HEK293 (cell line): Measurements from ENCODE around the gene PDZRN4.
A peak's percentile ranks its signal among the peaks of the same experiment; 100 is the strongest.

ENCODE experiments used
- CTCF ChIA-PET: fragments of 350-600 bp; formaldehyde crosslinking; extraction: SDS; loops from one replicate; lab custom pipeline; 2021; ENCODE audit warnings: antibody characterized with exemption; lab: Yijun Ruan, JAX
- POLR2A ChIA-PET: fragments of 300-600 bp; formaldehyde crosslinking; extraction: SDS; loops from one replicate; lab custom pipeline; 2020; ENCODE audit warnings: antibody characterized with exemption, inconsistent platforms; lab: Yijun Ruan, JAX
- H3K27ac ChIP-seq: fragments of 200-500 bp; sonication (Bioruptor generic); 2 replicates; pipeline ENCODE4 v1.5.1; 2014; ENCODE audit warnings: low read depth, low read length, control low read depth, inconsistent platforms; ENCODE audit errors: extremely low read depth
- H3K36me3 ChIP-seq, 2 experiments: fragments of 200-500 bp in 1 of 2; sonication (Bioruptor generic) in 1 of 2; 1 replicate in 1 of 2; 2 replicates in 1 of 2; pipeline ENCODE4 v1.5.1; 2014 to 2017; ENCODE audit warnings: inconsistent platforms in 2 of 2, low read length in 2 of 2; ENCODE audit not compliant: control insufficient read depth in 2 of 2, insufficient read depth in 1 of 2
- H3K4me1 ChIP-seq: fragments of 200-500 bp; sonication (Bioruptor generic); 2 replicates; pipeline ENCODE4 v1.5.1; 2014; ENCODE audit warnings: mild to moderate bottlenecking, low read length, inconsistent platforms; ENCODE audit not compliant: control insufficient read depth, insufficient read depth
- H3K4me3 ChIP-seq: 2 replicates; pipeline ENCODE4 v1.5.1; 2011; ENCODE audit warnings: low read depth, mild to moderate bottlenecking, control low read depth, low read length, moderate library complexity
- H3K9me3 ChIP-seq: fragments of 200-500 bp; sonication (Bioruptor generic); 2 replicates; pipeline ENCODE4 v1.5.1; 2014; ENCODE audit warnings: low read depth, low read length, inconsistent platforms; ENCODE audit not compliant: control insufficient read depth, insufficient read depth
- BCL11B ChIP-seq: fragments of 450-650 bp; formaldehyde crosslinking; IDR thresholded peaks from 2 replicates; pipeline ENCODE4 v1.5.1; 2016; ENCODE audit warnings: low read depth, missing biosample characterization, missing genetic modification characterization
- INSM2 ChIP-seq: fragments of 450-650 bp; formaldehyde crosslinking; IDR thresholded peaks from 2 replicates; pipeline ENCODE4 v1.5.1; 2016; ENCODE audit warnings: missing biosample characterization, missing genetic modification characterization
- KLF10 ChIP-seq: fragments of 450-650 bp; IDR thresholded peaks from 2 replicates; pipeline ENCODE4 v1.5.1; 2018; ENCODE audit warnings: missing biosample characterization, mild to moderate bottlenecking, missing genetic modification characterization
- WT1 ChIP-seq: fragments of 450-650 bp; formaldehyde crosslinking; IDR thresholded peaks from 2 replicates; pipeline ENCODE4 v1.5.1; 2016; ENCODE audit warnings: missing biosample characterization, missing genetic modification characterization
- ZBTB1 ChIP-seq: fragments of 450-650 bp; formaldehyde crosslinking; IDR thresholded peaks from 2 replicates; pipeline ENCODE4 v1.5.1; 2016; ENCODE audit warnings: missing biosample characterization, missing genetic modification characterization
- ZBTB10 ChIP-seq: fragments of 450-650 bp; formaldehyde crosslinking; IDR thresholded peaks from 2 replicates; pipeline ENCODE4 v1.5.1; 2016; ENCODE audit warnings: missing biosample characterization, missing genetic modification characterization
- ZIC2 ChIP-seq: fragments of 450-650 bp; formaldehyde crosslinking; IDR thresholded peaks from 2 replicates; pipeline ENCODE4 v1.5.1; 2016; ENCODE audit warnings: missing biosample characterization, missing genetic modification characterization
- ZNF140 ChIP-seq: fragments of 450-650 bp; formaldehyde crosslinking; IDR thresholded peaks from 2 replicates; pipeline ENCODE4 v1.5.1; 2016; ENCODE audit warnings: missing biosample characterization, missing genetic modification characterization
- ZNF169 ChIP-seq: fragments of 450-650 bp; formaldehyde crosslinking; IDR thresholded peaks from 2 replicates; pipeline ENCODE4 v1.5.1; 2016; ENCODE audit warnings: missing biosample characterization, missing genetic modification characterization
- ZNF202 ChIP-seq: fragments of 450-650 bp; formaldehyde crosslinking; IDR thresholded peaks from 2 replicates; pipeline ENCODE4 v1.5.1; 2016; ENCODE audit warnings: missing biosample characterization, missing genetic modification characterization, borderline replicate concordance
- ZNF292 ChIP-seq: fragments of 450-650 bp; formaldehyde crosslinking; IDR thresholded peaks from 2 replicates; pipeline ENCODE4 v1.5.1; 2016; ENCODE audit warnings: low read depth, missing biosample characterization, missing genetic modification characterization, borderline replicate concordance
- ZNF394 ChIP-seq: fragments of 450-650 bp; formaldehyde crosslinking; IDR thresholded peaks from 2 replicates; pipeline ENCODE4 v1.5.1; 2016; ENCODE audit warnings: missing biosample characterization, missing genetic modification characterization, mild to moderate bottlenecking, moderate library complexity, borderline replicate concordance
- ZNF473 ChIP-seq: fragments of 450-650 bp; formaldehyde crosslinking; IDR thresholded peaks from 2 replicates; pipeline ENCODE4 v1.5.1; 2017; ENCODE audit warnings: missing biosample characterization, missing genetic modification characterization
- ZNF48 ChIP-seq: fragments of 450-650 bp; formaldehyde crosslinking; IDR thresholded peaks from 2 replicates; pipeline ENCODE4 v1.5.1; 2016; ENCODE audit warnings: missing biosample characterization, missing genetic modification characterization
- ZNF518A ChIP-seq: fragments of 450-650 bp; formaldehyde crosslinking; conservative IDR thresholded peaks from 2 replicates; pipeline ENCODE4 v1.5.1; 2016; ENCODE audit warnings: low read depth, missing biosample characterization, missing genetic modification characterization
- ZNF530 ChIP-seq: fragments of 450-650 bp; formaldehyde crosslinking; IDR thresholded peaks from 2 replicates; pipeline ENCODE4 v1.5.1; 2016; ENCODE audit warnings: low read depth, missing biosample characterization, missing genetic modification characterization
- ZNF549 ChIP-seq: fragments of 450-650 bp; IDR thresholded peaks from 2 replicates; pipeline ENCODE4 v1.5.1; 2018; ENCODE audit warnings: missing biosample characterization, missing genetic modification characterization, mild to moderate bottlenecking, inconsistent platforms, moderate library complexity
- ZNF555 ChIP-seq: fragments of 450-650 bp; formaldehyde crosslinking; conservative IDR thresholded peaks from 2 replicates; pipeline ENCODE4 v1.5.1; 2017; ENCODE audit warnings: missing biosample characterization, mild to moderate bottlenecking, missing genetic modification characterization, inconsistent platforms
- ZNF558 ChIP-seq: fragments of 450-650 bp; formaldehyde crosslinking; IDR thresholded peaks from 2 replicates; pipeline ENCODE4 v1.5.1; 2016; ENCODE audit warnings: missing biosample characterization, missing genetic modification characterization
- ZNF561 ChIP-seq: fragments of 450-650 bp; IDR thresholded peaks from 2 replicates; pipeline ENCODE4 v1.5.1; 2018; ENCODE audit warnings: missing biosample characterization, missing genetic modification characterization, borderline replicate concordance
- ZNF658 ChIP-seq: fragments of 450-650 bp; formaldehyde crosslinking; IDR thresholded peaks from 2 replicates; pipeline ENCODE4; 2016; ENCODE audit warnings: missing biosample characterization, missing genetic modification characterization
- ZSCAN23 ChIP-seq: fragments of 450-650 bp; formaldehyde crosslinking; IDR thresholded peaks from 2 replicates; pipeline ENCODE4 v1.5.1; 2016; ENCODE audit warnings: missing biosample characterization, missing genetic modification characterization
- TF ChIP-seq, protein P1 (sequence below): fragments of 450-650 bp; formaldehyde crosslinking; IDR thresholded peaks from 2 replicates; pipeline ENCODE4 v1.5.1; 2016; ENCODE audit warnings: missing biosample characterization, missing genetic modification characterization, borderline replicate concordance
- TF ChIP-seq, protein P2 (sequence below): fragments of 450-650 bp; formaldehyde crosslinking; IDR thresholded peaks from 2 replicates; pipeline ENCODE4 v1.5.1; 2016; ENCODE audit warnings: missing biosample characterization, missing genetic modification characterization

The PDZRN4 gene

GRCh38 chr12:41191549-41191948, 3.4 kb downstream of the PDZRN4 start (continued):
- TF ChIP-seq, protein P1, sequence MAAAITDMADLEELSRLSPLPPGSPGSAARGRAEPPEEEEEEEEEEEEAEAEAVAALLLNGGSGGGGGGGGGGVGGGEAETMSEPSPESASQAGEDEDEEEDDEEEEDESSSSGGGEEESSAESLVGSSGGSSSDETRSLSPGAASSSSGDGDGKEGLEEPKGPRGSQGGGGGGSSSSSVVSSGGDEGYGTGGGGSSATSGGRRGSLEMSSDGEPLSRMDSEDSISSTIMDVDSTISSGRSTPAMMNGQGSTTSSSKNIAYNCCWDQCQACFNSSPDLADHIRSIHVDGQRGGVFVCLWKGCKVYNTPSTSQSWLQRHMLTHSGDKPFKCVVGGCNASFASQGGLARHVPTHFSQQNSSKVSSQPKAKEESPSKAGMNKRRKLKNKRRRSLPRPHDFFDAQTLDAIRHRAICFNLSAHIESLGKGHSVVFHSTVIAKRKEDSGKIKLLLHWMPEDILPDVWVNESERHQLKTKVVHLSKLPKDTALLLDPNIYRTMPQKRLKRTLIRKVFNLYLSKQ (tag by site-specific recombination), result peak; percentile 81; the same call in 1 of the 2 replicates
- TF ChIP-seq, protein P2, sequence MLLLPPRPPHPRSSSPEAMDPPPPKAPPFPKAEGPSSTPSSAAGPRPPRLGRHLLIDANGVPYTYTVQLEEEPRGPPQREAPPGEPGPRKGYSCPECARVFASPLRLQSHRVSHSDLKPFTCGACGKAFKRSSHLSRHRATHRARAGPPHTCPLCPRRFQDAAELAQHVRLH (tag by site-specific recombination), result peak; percentile 69; the same call in 1 of the 2 replicates
- TF ChIP-seq ZNF202 (tag by site-specific recombination) (peak; percentile 83), ZNF530 (tag by site-specific recombination) (peak; percentile 76; the same call in 1 of the 2 replicates), ZBTB1 (tag by site-specific recombination) (0 out of 2 replicates have a peak, but pooled peaks have one; percentile 59), ZNF518A (peak; percentile 94), ZNF555 (tag by site-specific recombination) (peak; percentile 96), ZNF140 (peak; percentile 96), ZNF394 (tag by site-specific recombination) (peak; percentile 97), ZNF558 (tag by site-specific recombination) (peak; percentile 58; the same call in 1 of the 2 replicates)

- Histone ChIP-seq H3K27ac (no peak overlapping the region), H3K9me3 (no peaks in the 10 kb centered on the region), H3K36me3 (no peaks in the 10 kb centered on the region), H3K4me3 (no peak overlapping the region), H3K4me1 (0 out of 2 replicates have a peak, but pooled peaks cover 2% of the 10 kb centered on the region)
- ChIA-PET CTCF (interaction anchor here (0.5 kb wide), 1 partner anchor 53 kb away, joined by 4 read pairs; no protein-coding TSS in a partner anchor), POLR2A (no interaction called here)
- TF ChIP-seq ZNF292 (tag by site-specific recombination), result no peak
- no peak for TF ChIP-seq ZNF561 (tag by site-specific recombination)
- no peak for TF ChIP-seq ZIC2 (tag by site-specific recombination)
- no peak for TF ChIP-seq ZNF169 (tag by site-specific recombination)
- no peak for TF ChIP-seq ZNF549 (tag by site-specific recombination)
- no peak for TF ChIP-seq ZBTB10 (tag by site-specific recombination)
- TF ChIP-seq ZNF48 (tag by site-specific recombination), result no peak
- no peak for TF ChIP-seq INSM2
- no peak for TF ChIP-seq ZSCAN23
- no peak for TF ChIP-seq WT1
- no peak for TF ChIP-seq KLF10
- TF ChIP-seq ZNF658 (tag by site-specific recombination), result no peak
- no peak for TF ChIP-seq ZNF473 (tag by site-specific recombination)
- TF ChIP-seq BCL11B (tag by site-specific recombination), result no peak
Measured at GRCh38 chr12:41193311-41193710, 5.2 kb downstream of the PDZRN4 start.
